Activated CD8-positive, alpha-beta memory T cell treated with anti-CD3 and anti-CD28 coated beads, Interleukin-2, amount 50 U/mL, for 1 hour (primary cell): ENCODE measurements around the gene RMC1.
"Not testable (repeated sequence)": the region's sequence is repeated elsewhere in the genome, so short reads cannot be mapped to it uniquely, and the experiment has no call there.

Experiments
- DNase-seq: peaks from one replicate; pipeline ENCODE4 v3.0.0-alpha.2; 2020; ENCODE audit errors: extremely low read depth

The RMC1 gene

DNA sequence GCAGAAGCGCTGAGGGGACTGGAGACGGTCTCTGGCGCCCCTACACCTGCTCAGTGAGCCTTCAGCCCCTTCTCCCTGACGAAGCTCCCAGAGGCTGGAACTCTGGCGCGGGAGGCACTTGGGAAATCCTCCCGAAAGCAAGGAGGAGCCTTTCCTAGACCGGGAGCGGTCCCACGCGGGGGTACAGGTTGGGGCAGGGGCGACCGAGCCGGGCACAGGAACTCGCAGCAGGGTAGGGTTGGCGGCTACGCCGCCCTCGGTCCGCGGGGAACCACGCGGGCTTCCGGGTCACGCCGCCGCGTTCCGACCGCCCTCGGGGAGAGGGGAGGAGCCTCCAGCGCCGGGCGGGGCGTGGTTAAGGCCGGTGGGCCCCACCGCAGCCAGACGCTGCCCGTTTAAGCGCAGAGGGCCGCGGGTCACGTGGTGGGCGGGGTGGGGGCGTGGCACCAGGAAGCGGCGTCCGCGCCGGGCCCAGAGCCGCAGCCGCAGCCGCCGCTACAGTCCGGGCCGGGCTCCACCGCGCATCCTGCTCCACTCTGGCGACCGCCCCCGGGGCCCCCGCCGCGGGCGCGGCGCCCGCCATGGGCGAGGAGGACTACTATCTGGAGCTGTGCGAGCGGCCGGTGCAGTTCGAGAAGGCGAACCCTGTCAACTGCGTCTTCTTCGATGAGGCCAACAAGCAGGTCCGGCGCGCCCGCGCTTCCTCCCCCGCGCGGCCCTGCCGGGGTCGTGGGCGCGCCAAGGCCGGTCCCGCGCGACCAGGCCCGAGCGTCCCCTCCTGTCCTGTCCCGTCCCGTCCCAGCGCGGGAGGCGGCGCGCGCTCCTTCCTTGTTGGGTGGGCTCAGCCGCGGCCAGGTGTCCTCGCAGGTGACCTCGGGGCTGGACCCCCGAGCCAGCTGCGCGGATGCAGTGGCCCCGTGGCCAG lies at the start of gene RMC1:
Gene RMC1 (plus strand): TSS at position 474 of the 925 bp plus-strand sequence. CDS start 108 bp downstream, at position 582.
- DNase-seq, result peak; percentile 83

DNA sequence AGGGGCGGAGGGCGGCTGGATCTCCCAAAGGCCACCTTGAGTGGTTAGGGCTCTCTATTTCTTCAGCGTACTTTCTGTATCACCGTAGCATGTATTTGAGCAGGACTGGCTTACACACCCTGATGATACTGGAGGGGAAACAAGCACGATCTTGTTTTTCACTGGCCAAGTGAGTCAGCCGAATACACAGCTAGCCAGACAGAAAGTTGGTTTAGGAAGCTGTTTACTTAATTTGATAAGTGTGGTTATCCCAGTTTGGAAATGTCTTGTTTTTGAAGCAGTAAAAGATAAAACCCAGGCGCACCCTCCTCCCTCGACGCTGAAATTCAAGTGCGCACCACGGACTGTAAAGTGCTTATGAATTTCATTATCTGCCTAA lies 49.6 kb upstream of the RMC1 start:
- no peak for DNase-seq

DNA sequence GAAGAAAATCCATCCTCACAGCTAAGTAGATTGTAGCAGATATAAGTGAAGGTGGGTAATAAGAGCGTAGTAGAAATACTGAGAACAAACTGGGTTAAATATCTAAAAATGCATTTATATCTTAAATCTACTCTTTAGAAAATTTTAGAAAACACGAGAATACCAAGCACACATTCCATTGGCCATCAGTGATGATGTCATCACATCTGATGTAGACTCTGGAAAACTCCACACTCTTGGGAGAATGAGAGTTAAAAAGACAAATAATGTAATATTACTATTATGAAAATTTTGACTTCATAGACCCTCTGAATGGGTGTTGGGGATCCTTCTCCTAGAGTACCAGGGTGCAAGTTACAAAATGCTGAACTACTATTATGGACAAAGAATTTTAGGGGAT lies 46.5 kb upstream of the RMC1 start:
- DNase-seq, result no peak

DNA sequence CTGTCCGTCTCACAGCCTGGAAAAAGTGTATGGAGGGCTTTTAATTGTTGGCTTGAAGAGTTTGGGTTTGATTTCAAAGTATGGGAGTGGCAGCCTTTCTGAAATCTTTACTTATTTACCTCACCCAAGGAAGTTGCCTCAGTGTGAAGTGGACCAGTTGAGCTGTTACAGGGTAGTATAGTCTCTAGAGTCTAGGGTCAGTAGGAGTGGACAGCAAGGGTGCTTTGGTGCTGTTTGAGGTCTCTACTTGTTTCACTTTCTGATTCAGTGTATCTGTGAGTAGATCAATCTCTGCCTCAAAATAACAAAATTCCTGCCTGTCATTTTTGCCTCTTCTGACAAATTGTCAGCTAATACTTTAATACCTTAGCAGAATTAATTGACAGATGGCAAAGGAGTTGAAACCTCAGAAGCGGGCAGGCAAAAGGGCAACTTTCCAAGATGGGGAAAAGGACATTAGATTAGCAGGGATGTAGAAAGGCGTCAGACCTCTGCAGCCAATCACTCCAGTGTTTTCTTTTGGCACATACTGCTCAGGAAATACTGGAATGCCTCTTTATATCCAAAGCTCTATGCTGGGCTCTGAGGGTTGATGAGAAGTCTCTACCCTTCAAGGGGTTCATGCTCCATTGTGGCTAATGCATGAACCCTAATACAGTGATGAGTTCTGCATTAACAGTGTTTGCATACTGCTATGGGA lies 44.3 kb upstream of the RMC1 start:
- no peak for DNase-seq

DNA sequence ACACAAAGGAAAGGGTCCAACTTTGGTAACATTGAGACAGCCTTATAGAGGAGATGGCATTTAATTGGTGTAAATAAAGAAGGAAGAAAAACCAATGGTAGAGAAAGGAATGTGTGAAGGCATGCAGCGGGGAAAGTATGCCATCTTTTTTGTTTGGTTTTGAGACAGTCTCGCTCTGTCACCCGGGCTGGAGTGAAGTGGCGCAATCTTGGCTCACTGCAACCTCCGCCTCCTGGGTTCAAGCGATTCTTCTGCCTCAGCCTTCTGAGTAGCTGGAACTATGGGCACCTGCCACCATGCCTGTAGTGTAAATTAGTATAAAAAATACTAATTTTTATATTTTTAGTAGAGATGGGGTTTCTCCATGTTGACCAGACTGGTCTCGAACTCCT lies 43.8 kb upstream of the RMC1 start:
- no peak for DNase-seq

DNA sequence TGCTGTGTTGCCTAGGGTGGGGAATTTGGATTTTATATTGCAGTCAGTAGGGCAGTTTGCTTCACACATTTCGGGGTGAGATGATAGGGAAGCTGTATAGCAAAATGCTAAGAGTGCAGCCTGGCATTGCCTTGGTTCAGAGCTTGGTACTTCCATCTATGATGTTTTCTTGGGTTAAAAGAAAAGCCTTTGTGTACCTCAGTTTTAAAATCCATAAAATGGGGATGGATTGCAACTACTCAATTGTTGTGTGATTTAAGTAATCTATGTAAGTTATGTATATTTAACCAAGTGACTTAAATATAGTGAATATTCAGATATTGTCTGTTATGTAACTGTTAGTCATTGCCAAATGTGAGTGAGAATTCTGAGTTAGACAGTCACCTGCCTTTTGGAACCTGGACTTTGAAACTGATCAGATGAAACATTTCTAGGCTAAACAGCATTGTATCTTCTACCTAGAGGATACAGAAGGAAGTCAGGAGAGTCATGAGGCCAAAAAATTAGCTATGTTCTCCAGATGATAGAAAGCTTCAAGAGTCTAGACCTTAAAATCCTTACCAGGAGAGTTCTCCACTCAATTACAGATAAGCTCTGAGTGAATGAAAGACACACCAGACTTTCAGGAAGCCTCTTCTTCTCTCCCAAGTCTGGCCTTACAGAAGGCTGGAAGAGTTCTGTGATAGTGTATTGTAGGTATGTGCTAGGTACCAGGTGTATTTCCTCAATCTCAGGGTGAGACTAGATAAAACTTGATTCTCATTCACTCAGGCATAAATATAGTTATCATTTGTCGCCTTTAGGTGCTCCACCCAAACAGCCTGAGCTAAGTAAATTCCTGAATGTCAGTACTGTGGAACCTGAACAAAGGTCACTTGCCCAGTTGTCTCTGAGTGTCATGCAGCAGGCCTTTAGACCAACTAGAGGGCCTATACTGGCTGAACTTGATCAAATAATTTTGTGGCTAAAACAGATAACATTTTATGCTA lies 42.7 kb upstream of the RMC1 start:
- no peak for DNase-seq

DNA sequence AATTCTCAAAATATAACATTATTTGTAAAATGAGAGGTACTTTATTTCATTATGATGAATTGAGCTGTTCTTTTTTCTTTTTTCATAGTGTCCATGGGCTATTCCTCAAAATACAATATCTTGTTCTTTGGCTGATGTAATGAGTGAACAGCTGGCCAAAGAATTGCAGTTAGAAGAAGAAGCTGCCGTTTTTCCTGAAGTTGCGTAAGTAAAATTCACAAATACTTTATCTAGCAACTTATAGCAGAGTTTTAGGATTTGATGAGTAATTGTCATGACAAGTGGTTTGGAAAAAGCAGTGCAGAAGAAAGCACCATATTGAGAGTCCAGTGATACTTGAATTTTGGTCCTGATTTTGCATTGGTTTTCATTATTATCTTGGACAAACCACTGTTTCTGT lies 40.4 kb upstream of the RMC1 start:
- no peak for DNase-seq

DNA sequence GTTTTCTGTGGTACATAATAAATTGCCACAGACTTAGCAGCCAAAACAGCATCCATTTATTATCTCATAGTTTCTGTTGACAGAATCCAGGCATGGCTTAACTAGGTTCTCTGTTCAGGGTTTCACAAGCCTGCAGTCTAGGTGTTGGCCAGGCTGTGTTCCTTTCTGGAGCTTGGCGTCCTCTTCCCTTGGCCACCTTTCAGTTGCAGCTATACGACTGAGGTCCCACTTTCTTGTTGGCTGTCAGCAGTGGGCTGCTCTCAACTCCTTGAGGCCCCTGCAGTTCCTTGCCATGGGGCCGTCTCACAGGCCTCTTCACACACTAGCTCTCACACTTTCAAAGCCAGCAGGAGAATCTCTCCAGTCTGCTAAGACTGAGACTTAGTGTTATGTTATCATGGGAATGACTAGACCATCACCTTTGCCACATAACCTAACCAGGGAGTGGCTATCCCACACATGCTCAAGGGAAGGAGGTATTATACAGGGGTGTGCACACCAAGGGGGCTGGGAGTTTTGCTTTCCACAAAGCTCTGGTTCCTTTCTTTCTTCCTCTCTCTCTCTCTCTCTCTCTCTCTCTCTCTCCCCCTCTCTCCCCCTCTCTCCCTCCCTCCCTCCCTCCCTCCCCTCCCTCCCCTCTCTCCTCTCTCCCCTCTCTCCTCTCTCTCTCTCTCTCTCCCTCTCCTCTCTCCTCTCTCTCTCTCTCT lies 34.4 kb upstream of the RMC1 start:
- DNase-seq, result no peak

DNA sequence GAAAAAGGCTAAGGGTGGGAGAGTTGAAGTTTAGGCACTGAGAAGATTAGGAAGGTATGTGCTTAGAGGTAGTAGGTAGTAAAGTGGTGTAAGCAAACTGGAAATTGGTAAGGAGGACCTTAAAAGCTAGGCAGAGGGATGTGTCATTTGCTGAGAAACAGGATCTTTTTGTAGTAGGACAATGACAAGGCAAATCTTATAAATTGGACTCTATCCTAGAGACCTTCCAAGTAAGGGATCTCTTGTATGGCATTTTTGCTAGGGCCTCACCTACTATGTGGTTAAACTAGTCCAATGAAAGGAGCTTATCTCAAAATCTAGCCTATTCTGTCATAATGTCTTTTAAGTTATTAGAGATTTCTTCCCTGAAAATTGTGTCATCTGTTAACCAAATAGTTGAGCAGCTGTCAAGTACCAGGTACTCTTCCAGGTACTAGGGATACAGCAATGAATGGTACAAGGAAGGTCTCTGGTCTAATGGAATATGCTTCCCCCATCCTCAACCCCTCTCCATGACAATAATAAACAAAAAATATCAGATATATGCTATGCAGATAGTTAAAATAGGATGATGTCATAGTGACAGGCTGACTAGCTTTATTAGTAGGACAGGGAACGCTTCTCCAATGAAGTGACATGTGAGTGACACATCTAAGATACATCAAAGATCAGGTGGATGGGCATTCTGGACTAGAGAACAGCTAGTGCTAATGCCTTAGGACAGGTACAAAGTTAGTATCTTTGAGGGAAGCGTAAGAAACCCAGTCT lies 32.5 kb upstream of the RMC1 start:
- DNase-seq, result no peak

DNA sequence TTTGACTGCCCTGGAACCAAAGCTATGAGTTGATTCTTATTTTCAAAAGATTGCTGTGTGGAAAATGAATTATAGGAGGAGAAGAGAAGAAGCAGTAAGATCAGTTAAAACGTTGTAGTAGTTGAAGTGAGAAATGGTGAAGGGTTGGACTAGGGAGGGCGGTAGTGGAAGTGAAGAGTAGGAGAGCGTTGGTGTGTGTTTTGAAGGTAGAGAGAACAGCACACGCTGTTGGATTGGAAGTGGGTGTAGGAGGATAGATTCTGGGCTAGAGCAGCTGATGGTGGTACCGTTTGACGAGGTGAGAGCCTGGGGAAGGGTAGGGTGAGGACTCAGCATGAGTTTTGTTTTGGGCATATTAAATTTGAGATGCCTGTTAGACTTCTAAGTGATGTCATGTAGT lies 31.8 kb upstream of the RMC1 start:
- no peak for DNase-seq

DNA sequence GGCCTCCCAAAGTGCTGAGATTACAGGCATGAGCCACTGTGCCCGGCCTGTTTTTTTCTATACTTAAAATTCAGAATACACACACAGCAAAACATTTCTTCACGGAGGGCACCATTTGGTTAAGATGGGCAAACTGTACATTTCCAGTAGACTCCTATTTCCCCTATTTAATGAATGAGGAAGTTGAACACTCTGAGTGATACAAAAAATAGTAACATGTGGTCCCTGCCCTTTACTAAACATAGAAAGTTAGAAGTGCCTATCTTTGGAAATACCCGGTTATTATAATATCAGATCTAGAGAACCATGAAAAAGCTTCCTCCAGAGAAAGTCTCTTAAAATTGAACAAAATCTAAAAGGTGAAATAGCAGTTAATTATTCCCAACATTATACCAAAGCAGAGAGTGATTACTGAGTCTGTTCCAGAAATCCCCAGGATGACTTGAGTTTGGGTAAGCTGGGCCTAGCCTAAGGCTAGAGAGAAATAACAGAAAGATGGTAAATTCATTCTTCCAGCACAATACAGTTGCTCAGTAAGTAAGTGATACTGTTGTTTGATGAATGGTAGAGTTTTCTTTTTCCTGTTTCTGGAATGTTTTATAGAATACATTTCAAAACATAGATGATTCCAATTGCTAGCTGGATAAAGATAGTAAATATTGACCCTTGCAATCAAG lies 23.3 kb upstream of the RMC1 start:
- no peak for DNase-seq

DNA sequence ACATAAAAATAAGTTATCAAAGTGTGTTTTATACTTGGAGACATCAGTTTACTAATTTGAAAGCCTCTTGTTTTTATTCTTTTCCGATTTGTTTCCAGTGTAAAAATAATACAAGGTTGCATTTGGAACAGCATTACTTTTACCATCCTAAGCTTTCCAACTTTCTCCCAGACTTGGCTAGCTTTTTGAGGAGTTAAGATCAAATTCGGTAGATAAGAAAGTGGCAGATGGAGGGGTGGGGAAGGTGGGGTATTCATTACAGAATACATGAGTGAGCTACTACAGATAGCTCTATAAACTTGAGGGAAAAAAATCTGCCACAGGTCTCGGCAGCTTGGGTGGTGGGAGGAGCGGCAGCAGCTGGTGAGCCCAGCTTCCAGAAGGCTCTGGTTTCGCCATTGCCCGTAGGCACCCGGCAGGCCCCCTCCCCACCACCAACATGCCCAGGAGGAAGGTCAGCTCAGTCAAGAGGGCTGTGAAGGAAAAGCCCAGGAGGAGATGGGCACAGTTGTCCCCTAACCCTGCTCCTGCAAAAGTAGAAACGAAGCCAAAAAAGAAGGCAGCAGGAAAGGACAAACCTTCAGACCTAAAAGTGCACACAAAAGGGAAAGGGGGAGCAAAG lies 18.6 kb upstream of the RMC1 start:
- DNase-seq, result no peak

DNA sequence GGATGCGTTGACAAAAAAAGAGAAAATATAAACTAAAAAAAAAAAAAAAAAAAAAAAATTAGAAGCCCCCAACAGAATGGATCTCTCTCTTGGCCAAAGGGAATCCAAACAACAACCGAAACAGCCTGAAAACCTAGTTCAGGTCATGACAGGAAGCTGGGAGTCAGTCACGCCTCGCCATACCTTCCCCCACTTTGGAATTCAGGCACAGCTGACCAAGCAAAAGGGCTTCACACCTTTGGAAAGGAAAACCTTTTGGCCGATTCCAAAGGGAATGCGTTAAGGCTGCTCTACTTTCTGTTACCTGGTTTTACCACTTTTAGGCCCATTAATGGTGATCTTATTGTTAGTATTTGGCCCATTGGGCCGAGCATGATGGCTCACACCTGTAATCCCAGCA lies 17.9 kb upstream of the RMC1 start:
- no peak for DNase-seq

DNA sequence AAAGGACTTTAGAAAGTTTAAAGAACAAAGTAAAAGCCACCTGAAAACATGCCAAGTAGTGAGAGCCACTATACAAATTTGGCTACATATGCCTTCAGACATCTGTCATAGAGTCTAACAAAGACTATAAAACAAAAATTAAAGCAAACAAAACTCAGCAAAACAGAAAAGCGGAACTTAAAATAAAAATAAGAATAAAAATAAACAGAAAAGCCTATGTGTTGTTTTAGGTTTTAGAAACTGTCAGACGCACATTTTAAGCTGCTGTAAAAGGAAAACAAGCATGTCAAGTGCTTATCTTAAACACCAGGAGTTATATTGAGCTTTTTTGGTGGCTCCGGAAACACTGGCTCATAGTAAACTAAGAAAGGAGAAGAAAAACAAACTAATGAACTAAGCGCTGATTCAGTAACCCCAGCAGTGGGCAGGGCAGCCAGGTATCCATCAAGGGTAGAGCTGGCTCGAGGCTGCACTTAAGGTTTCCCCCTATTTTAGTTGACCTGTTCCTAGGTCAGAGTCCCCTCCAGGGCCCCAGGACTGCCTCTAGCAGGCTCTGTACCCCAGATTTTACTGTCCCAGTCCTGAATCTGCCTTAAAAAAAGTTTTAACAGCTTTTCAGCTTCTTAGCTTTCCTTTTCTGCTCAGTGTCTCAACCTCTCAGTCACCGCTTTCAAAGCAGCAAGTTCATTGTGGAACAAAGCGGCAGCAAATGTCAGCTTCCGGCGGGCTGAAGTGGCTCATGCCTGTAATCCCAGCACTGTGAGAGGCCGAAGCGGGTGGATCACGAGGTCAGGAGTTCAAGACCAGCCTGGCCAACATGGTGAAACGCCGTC lies 15.4 kb upstream of the RMC1 start:
- DNase-seq, result no peak

DNA sequence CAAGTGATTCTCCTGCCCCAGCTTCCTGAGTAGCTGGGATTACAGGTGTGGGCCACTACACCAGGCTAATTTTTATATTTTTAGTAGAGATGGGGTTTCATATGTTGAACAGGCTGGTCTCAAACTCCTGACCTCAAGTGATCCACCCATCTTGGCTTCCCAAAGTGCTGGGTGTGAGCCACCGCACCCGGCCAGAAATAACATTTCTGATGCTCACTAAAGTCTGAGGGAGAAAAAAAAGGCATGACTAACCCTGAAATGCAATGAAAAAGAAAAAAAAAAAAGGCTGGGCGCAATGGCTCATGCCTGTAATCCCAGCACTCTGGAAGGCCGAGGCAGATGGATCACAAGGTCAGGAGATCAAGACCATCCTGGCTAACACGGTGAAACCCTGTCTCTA lies 13.7 kb upstream of the RMC1 start:
- DNase-seq, result not testable (repeated sequence)

DNA sequence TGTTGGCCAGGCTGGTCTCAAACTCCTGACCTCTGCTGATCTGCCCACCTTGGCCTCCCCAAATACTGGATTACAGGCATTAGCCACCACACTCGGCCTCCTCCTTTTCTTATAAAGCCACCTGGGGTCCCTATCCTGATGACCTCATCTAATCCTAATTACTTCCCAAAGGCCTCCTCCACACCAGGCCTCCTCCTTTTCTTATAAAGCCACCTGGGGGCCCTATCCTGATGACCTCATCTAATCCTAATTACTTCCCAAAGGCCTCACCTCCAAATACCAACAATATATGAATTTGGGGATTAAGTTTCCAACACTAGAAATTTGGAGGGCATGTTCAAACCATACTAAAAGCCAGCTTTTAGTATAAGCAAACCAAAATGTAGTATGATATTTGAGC lies 9.7 kb upstream of the RMC1 start:
- no peak for DNase-seq

DNA sequence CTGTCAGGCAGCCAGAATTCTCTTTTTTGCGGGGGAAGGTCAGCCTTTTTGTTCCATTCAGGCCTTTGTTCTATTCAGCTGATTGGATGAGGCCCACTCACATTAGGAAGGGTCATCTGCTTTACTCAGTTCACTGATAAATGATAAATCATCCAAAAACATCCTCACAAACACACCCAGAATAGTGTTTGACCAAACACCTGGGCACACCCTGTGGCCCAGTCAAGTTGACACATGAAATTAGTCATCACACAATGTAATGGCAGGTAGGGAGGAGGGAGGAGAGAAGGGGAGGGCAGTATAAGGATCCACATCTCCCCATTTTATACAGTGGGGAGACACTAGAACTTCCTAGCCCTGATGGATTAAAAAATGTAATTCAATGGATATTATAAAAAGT lies 8.3 kb upstream of the RMC1 start:
- DNase-seq, result no peak

DNA sequence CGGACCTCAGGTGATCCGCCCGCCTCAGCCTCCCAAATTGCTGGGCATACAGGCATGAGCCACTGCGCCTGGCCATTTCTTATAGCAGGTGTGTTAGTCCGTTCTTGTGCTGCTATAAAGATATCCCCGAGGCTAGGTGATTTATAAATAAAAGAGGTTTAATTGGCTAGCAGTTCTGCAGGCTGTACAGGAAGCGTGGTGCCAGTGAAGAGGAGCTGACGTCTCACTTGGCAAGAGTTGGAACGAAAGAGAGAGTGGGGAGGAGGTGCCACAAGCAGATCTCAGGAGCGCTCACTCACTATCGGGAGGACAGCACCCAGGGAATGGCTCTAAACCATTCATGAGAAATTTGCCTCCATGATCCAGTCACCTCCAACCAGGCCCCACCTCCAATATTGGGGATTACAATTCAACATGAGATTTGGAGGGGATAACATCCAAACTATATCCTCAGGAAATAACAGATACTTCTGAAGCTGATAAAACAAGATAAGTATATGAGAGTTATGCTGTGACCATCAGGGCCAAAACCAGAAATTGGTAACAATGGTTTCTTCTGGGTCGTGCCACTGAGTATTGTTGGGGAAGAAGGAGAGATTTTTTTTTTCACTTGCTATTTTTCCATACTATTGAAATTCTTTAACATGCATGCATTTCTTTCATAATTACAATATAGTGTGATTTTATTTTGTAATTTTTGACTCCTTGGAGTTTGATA lies 7.4 kb upstream of the RMC1 start:
- DNase-seq, result no peak
